GM12801 (cell line): ENCODE measurements around the gene TMEM200A.

Source experiments
- CTCF ChIP-seq: IDR thresholded peaks from one replicate; pipeline ENCODE4 v1.5.1; 2011; ENCODE audit warnings: control low read depth; ENCODE audit not compliant: insufficient read length; ENCODE audit errors: extremely low read depth

Gene TMEM200A

GRCh38 chr6:130486417-130486816 lies 120.6 kb downstream of the TMEM200A start:
- no peak for TF ChIP-seq CTCF

- no peak for TF ChIP-seq CTCF
Observed at GRCh38 chr6:130489514-130489913, 123.7 kb downstream of the TMEM200A start.
